Right ventricle myocardium inferior (tissue), 1 donor: ENCODE results near the gene DIP2C. TPM values are rescaled to one million over a fixed set of nuclear protein-coding genes. Genes with fewer than 3 reads are reported as not detected.
"Not testable (repeated sequence)": the region's sequence is repeated elsewhere in the genome, so short reads cannot be mapped to it uniquely, and the experiment has no call there.

Source experiments
- ATAC-seq: fragments of 200-7000 bp; cut with Tn5 transposase; one replicate; pipeline ENCODE4 v1.9.1; 2020; ENCODE audit warnings: mild to moderate bottlenecking, moderate library complexity
- DNase-seq: peaks from one replicate; pipeline ENCODE4 v3.0.0; 2021; ENCODE audit errors: missing footprints
- intact Hi-C: fragments of 100-400 bp; cut with DNase I; formaldehyde crosslinking; loops from one replicate; pipeline ENCODE4 v1.11.0; 2022
- total RNA-seq: library from RNA; stranded (reverse); fragmentation: NEBNext Ultra II Directional; extraction: Animal tissue kit (Norgen Biotek cat#: 25700); gene quantifications from one replicate; pipeline ENCODE4 v1.2.1, GENCODE V29; 2021
- donor health status: DM: no; HTN: yes; CAD: no; lungs with severe emphysema.

The DIP2C gene
- total RNA-seq, 1 donor from 2014 or later: 28.3 TPM

GRCh38 chr10:394439-395101, 294.9 kb downstream of the DIP2C start:
- intact Hi-C loops: loop anchor here (10.0 kb wide), 1 partner anchor 400 kb away; no protein-coding TSS in a partner anchor
- not testable (repeated sequence) for DNase-seq
- ATAC-seq: peak; percentile 37

GRCh38 chr10:393787-394438, 295.6 kb downstream of the DIP2C start:
- intact Hi-C loops: loop anchor here (10.0 kb wide), 1 partner anchor 401 kb away; no protein-coding TSS in a partner anchor
- DNase-seq (no peak), ATAC-seq (no peak)

- DNase-seq: no peak
- ATAC-seq: no peak
- intact Hi-C loops: loop anchor here (10.0 kb wide), 1 partner anchor 402 kb away; no protein-coding TSS in a partner anchor
Measured at GRCh38 chr10:393106-393745, 296.2 kb downstream of the DIP2C start.

- no peak for ATAC-seq
- no peak for DNase-seq
- intact Hi-C loops: loop anchor here (10.0 kb wide), 1 partner anchor 402 kb away; no protein-coding TSS in a partner anchor
Measured at GRCh38 chr10:392705-393037, 296.8 kb downstream of the DIP2C start.

- DNase-seq: no peak
- intact Hi-C loops: loop anchor here (10.0 kb wide), 1 partner anchor 403 kb away; no protein-coding TSS in a partner anchor
- no peak for ATAC-seq
Measured at GRCh38 chr10:391847-392704, 297.4 kb downstream of the DIP2C start.

- DNase-seq (no peak), ATAC-seq (no peak)
- intact Hi-C loops: loop anchor here (10.0 kb wide), 1 partner anchor 403 kb away; no protein-coding TSS in a partner anchor
Measured at GRCh38 chr10:391305-391704, 298.2 kb downstream of the DIP2C start.

GRCh38 chr10:390449-391100, 298.9 kb downstream of the DIP2C start:
- intact Hi-C loops: loop anchor here (10.0 kb wide), 1 partner anchor 404 kb away; no protein-coding TSS in a partner anchor
- no peak for DNase-seq
- no peak for ATAC-seq

- intact Hi-C loops: loop anchor here (10.0 kb wide), 1 partner anchor 405 kb away; no protein-coding TSS in a partner anchor
- ATAC-seq: no peak
- no peak for DNase-seq
Measured at GRCh38 chr10:389836-390448, 299.5 kb downstream of the DIP2C start.

- intact Hi-C loops: no loop called here
- no peak for DNase-seq
- ATAC-seq: no peak
Measured at GRCh38 chr10:389261-389790, 300.1 kb downstream of the DIP2C start.

- intact Hi-C loops: no loop called here
- DNase-seq (no peak), ATAC-seq (no peak)
Measured at GRCh38 chr10:388661-389045, 300.8 kb downstream of the DIP2C start.

GRCh38 chr10:387909-388660, 301.4 kb downstream of the DIP2C start:
- DNase-seq: no peak
- intact Hi-C loops: no loop called here
- peak; percentile 29 for ATAC-seq

GRCh38 chr10:387593-387891, 301.9 kb downstream of the DIP2C start:
- no peak for ATAC-seq
- intact Hi-C loops: no loop called here
- no peak for DNase-seq

GRCh38 chr10:386771-387592, 302.5 kb downstream of the DIP2C start:
- intact Hi-C loops: no loop called here
- peak; percentile 35 for ATAC-seq
- DNase-seq: no peak

- intact Hi-C loops: no loop called here
- no peak for ATAC-seq
- DNase-seq: no peak
Measured at GRCh38 chr10:385571-386300, 303.7 kb downstream of the DIP2C start.

- intact Hi-C loops: no loop called here
- DNase-seq: no peak
- no peak for ATAC-seq
Measured at GRCh38 chr10:384538-385305, 304.7 kb downstream of the DIP2C start.
